HG03045 (cell line): ENCODE results near the gene BFSP1.

Experiments
- ATAC-seq: cut with Tn5 transposase; IDR thresholded peaks from one replicate; pipeline ENCODE4 v1.9.1; 2021; ENCODE audit warnings: mild to moderate bottlenecking, moderate library complexity; ENCODE audit not compliant: unreplicated experiment

The BFSP1 gene

GRCh38 chr20:17530716-17531664, at the start of gene BFSP1:
Gene BFSP1 (minus strand): TSS chr20:17531379. CDS start chr20:17531329, 50 bp downstream.
- ATAC-seq: no peak

- no peak for ATAC-seq
Measured at GRCh38 chr20:17580895-17581294, 49.7 kb upstream of the BFSP1 start.

- no peak for ATAC-seq
Measured at GRCh38 chr20:17579369-17580039, 48.3 kb upstream of the BFSP1 start.

- no peak for ATAC-seq
Measured at GRCh38 chr20:17576215-17576614, 45.0 kb upstream of the BFSP1 start.

GRCh38 chr20:17573463-17573862, 42.3 kb upstream of the BFSP1 start:
- no peak for ATAC-seq

- ATAC-seq: no peak
Measured at GRCh38 chr20:17572034-17572638, 41.0 kb upstream of the BFSP1 start.

GRCh38 chr20:17571153-17571527, 40.0 kb upstream of the BFSP1 start:
- no peak for ATAC-seq

- ATAC-seq: peak; percentile 37
Measured at GRCh38 chr20:17570347-17571152, 39.4 kb upstream of the BFSP1 start.

GRCh38 chr20:17569616-17570346, 38.6 kb upstream of the BFSP1 start, which contains the start of gene DSTN:
Gene DSTN (plus strand): TSS chr20:17570075. CDS start chr20:17570209, 134 bp downstream.
- ATAC-seq: peak; percentile 94

- no peak for ATAC-seq
Measured at GRCh38 chr20:17568972-17569521, 37.9 kb upstream of the BFSP1 start.

- no peak for ATAC-seq
Measured at GRCh38 chr20:17568045-17568788, 37.0 kb upstream of the BFSP1 start.

- no peak for ATAC-seq
Measured at GRCh38 chr20:17566345-17566744, 35.2 kb upstream of the BFSP1 start.

- ATAC-seq: no peak
Measured at GRCh38 chr20:17565169-17565845, 34.1 kb upstream of the BFSP1 start.

GRCh38 chr20:17562804-17563305, 31.7 kb upstream of the BFSP1 start:
- no peak for ATAC-seq

- ATAC-seq: no peak
Measured at GRCh38 chr20:17560344-17561074, 29.3 kb upstream of the BFSP1 start.

- ATAC-seq: no peak
Measured at GRCh38 chr20:17559338-17559737, 28.2 kb upstream of the BFSP1 start.

- ATAC-seq: no peak
Measured at GRCh38 chr20:17558941-17559304, 27.7 kb upstream of the BFSP1 start.
